Fibroblast of peridontal ligament (primary cell): Measurements from ENCODE around the gene BCHE.

Experiments
- DNase-seq: peaks from one replicate; pipeline ENCODE4 v3.0.0-alpha.2; 2010; ENCODE audit errors: extremely low read depth

BCHE gene

GRCh38 chr3:165837058-165837525 lies at the start of gene BCHE:
Gene BCHE, minus strand, starts transcription at chr3:165837423. Its CDS starts 6,390 bp downstream, at chr3:165831033.
- no peak for DNase-seq

- DNase-seq = no peak
These were observed 48.5 kb upstream of the BCHE start for GRCh38 chr3:165885558-165886270.

DNA sequence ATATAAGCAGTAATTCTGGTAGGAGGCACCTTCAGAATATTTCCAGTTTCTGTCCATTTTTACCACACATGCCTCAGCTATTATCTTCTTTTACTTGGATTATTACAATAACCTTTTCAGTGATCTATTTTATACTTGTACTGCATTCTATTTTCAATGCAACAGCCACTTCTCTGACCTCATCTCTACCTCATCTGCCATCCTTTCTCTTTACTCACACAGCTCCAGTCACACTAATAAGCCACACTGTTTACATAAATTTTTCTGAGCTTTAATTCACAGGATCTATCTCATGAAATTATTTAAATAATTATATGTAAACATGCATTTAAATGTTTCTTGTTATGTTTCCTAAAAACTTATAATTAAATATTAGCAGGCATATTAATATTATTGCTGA lies 47.3 kb upstream of the BCHE start:
- DNase-seq = no peak

GRCh38 chr3:165883863-165884478 lies 46.7 kb upstream of the BCHE start:
- DNase-seq = no peak

DNA sequence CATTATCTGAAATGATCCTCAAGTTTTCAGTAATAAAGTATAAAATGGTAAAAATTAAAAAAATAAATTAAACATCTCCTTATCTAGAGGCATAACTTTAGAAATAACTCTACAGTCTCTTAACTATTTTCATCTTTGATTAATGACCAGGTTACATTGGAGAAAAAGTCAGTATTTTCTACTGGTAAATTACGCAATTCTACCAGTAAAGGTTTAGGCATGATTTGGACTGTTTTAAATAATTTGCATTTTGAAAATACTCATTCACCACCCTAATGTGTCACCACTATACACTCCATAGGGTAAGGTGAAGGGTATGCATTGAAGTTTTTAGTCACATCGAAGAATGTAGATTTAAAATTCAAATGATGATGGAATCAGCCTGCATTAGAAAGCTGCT lies 45.9 kb upstream of the BCHE start:
- no peak for DNase-seq

DNA sequence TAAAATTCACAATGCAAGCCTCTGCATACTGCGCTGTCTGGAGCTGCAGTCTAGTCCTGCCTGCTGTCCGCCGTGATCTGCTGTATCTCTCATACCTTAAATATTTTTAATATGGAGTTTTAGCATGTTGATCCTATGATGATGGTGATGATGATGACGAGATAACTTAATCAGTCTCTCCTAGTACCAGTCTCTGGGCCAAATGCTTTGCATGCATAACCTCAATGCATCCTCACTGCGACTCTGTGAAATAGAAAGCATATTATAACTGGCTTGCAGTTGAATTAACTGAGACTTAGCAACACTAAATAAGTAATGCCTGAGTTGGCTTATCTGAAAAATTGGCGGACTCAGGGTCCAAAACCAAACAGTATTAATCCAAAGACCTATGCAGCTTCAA lies 38.4 kb upstream of the BCHE start:
- no peak for DNase-seq

- no peak for DNase-seq
These were observed 37.7 kb upstream of the BCHE start for GRCh38 chr3:165874663-165875489.

DNA sequence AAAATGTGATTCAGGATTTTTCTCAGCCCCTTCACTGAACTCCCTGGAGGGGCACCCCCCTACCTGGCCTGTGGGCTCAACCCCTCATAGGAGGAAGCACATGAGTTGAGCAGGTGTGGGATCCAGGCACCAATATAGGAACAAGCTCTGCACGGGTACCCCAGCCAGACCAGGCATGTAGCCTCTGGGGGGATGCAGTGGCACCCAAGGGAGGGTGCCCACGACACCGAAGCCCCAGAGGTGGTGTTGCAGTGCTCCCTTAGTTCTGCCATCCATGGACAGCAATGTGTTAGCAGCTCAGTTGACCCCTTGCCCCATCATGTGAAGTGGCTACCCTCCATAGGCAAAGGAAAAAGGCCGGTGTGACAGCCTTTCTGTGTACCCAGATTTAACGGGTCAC lies 30.9 kb upstream of the BCHE start:
- no peak for DNase-seq

DNA sequence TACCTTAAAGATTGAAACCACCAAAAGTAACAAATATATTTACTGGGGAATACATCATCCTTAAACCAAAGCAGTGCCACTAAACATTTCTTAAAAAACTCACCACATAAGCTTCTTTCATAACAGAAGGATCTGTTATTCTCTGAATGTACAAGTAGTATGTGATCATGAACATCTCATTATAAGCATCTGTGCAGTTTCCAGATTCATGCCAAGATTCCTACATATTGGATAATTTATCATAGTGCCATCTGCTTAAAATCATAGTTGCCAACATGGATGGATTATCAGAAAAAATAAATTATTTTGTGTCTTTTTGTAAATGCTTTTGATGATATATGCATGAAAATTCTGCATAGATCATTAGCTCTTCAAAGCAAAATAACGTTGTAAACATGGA lies 21.8 kb upstream of the BCHE start:
- no peak for DNase-seq

- no peak for DNase-seq
These were observed 18.4 kb upstream of the BCHE start for GRCh38 chr3:165855581-165855980.

GRCh38 chr3:165854696-165855095 lies 17.5 kb upstream of the BCHE start:
- no peak for DNase-seq

- no peak for DNase-seq
These were observed 15.5 kb upstream of the BCHE start for GRCh38 chr3:165852711-165853110.

- no peak for DNase-seq
These were observed 15.0 kb upstream of the BCHE start for GRCh38 chr3:165852191-165852590.

GRCh38 chr3:165846056-165846455 lies 8.8 kb upstream of the BCHE start:
- DNase-seq = no peak

GRCh38 chr3:165839296-165840076 lies 2.3 kb upstream of the BCHE start:
- DNase-seq = no peak

- no peak for DNase-seq
These were observed 578 bp upstream of the BCHE start for GRCh38 chr3:165837801-165838200.

- no peak for DNase-seq
These were observed 1.8 kb downstream of the BCHE start for GRCh38 chr3:165835431-165835830.

DNA sequence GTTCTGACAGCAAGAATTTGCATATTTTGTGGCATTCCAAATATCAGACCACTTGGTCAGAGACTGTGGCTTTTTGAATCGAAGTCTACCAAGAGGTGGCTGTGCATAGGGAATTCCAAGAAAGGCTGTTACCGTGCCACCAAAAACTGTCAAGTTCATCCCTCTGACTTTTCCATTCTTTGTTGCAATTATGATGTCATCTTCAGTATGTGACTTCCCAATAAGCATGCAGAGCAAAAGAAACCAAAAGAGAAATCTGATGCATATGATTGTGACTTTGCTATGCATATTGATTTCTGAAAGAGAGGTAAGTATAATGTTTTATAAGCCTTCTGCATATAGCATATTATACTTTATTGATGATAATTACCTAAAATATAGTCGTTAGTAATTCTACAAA lies 6.5 kb downstream of the BCHE start:
- no peak for DNase-seq

DNA sequence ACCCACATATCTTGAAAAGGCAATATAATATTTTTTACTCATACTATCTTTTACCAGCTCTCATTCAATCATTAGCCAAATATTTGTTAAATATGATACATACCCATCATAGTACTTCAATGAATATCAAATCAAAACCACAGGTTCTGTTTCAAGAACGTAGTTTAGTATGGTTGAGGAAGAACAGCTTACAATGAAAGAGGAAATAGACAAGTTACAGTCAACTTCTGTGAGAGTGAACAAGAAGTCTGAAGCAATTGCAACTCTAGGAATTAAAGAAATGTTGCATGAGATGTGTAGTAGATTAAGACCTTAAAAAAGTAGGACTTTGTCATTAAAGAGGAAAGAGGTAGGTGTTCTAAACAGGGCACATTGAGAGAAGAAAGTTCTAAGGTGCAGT lies 9.3 kb downstream of the BCHE start:
- no peak for DNase-seq

- no peak for DNase-seq
These were observed 10.0 kb downstream of the BCHE start for GRCh38 chr3:165827233-165827632.

GRCh38 chr3:165820671-165821123 lies 16.5 kb downstream of the BCHE start:
- DNase-seq = no peak
